T-helper 17 cell (primary cell): Measurements from ENCODE around the gene TMTC1. TPM values are rescaled to one million over a fixed set of nuclear protein-coding genes. Genes with fewer than 3 reads are reported as not detected.
A peak's percentile ranks its signal among the peaks of the same experiment; 100 is the strongest.
"Not testable (repeated sequence)": the region's sequence is repeated elsewhere in the genome, so short reads cannot be mapped to it uniquely, and the experiment has no call there.

Experiments used
- ATAC-seq: fragments of 150-1000 bp; cut with Tn5 transposase; 2 replicates; pipeline ENCODE4 v1.10.0; 2021; ENCODE audit warnings: mild to moderate bottlenecking, moderate library complexity
- DNase-seq, 3 donors: peaks; one replicate each; pipeline versions ENCODE4 v3.0.0 to v3.0.0-alpha.2; 2020 to 2021
- H3K9me3 ChIP-seq: one replicate; pipeline ENCODE4 v1.7.0; 2013; ENCODE audit warnings: low read length, mild to moderate bottlenecking; ENCODE audit not compliant: control insufficient read depth, poor library complexity, severe bottlenecking
- H3K27ac Mint-ChIP-seq: one replicate; pipeline ENCODE4 v1.8.0; 2022; ENCODE audit warnings: mild to moderate bottlenecking, moderate library complexity, mixed read lengths
- H3K27me3 Mint-ChIP-seq: one replicate; pipeline ENCODE4 v1.8.0; 2022; ENCODE audit warnings: mixed read lengths
- H3K36me3 Mint-ChIP-seq: one replicate; pipeline ENCODE4 v1.8.0; 2022; ENCODE audit warnings: low read depth, mixed read lengths
- H3K4me1 Mint-ChIP-seq: one replicate; pipeline ENCODE4 v1.8.0; 2022; ENCODE audit warnings: mild to moderate bottlenecking, mixed read lengths
- H3K4me3 Mint-ChIP-seq: one replicate; pipeline ENCODE4 v1.8.0; 2022; ENCODE audit warnings: mild to moderate bottlenecking, moderate library complexity, mixed read lengths
- total RNA-seq, 4 donors: library from RNA in 2 of 4; stranded (reverse) in 2 of 4; gene quantifications; one replicate each; pipeline ENCODE4 v1.2.3 and lab custom pipeline; 2022 to 2026

The TMTC1 gene
- total RNA-seq, 2 donors from 2014 or later, result 0.40 TPM; not detected in 1

DNA sequence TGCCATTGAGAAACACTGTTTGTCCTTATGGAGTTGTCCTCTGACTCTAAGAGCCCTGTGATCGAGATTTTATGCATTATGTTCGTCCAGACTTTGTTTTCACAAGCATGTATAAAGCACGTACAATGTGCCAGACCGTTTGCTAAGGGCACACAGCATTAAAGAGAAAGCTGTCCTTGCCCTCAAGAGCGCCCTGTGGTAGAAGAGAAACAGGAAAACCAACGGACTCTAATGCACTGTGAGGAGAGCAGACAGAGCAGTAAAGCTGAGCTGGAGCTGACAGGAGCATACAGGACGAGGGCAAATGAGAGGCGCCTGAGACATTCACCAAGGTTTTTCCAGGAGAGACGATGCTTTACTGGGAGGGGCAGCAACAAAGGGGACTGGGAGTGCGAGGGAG, 220.1 kb downstream of the TMTC1 start:
- DNase-seq (no peak), ATAC-seq (no peak)
- Mint-ChIP-seq H3K27ac (no peak overlapping the region), H3K4me3 (no peak overlapping the region), H3K27me3 (peaks cover 49% of the 10 kb centered on the region), H3K4me1 (peaks cover 8% of the 10 kb centered on the region), H3K36me3 (peaks cover 5% of the 10 kb centered on the region)
- H3K9me3 ChIP-seq, result no peaks in the 10 kb centered on the region

- DNase-seq, result no peak
Observed at GRCh38 chr12:29563071-29563470, 220.7 kb downstream of the TMTC1 start.

DNA sequence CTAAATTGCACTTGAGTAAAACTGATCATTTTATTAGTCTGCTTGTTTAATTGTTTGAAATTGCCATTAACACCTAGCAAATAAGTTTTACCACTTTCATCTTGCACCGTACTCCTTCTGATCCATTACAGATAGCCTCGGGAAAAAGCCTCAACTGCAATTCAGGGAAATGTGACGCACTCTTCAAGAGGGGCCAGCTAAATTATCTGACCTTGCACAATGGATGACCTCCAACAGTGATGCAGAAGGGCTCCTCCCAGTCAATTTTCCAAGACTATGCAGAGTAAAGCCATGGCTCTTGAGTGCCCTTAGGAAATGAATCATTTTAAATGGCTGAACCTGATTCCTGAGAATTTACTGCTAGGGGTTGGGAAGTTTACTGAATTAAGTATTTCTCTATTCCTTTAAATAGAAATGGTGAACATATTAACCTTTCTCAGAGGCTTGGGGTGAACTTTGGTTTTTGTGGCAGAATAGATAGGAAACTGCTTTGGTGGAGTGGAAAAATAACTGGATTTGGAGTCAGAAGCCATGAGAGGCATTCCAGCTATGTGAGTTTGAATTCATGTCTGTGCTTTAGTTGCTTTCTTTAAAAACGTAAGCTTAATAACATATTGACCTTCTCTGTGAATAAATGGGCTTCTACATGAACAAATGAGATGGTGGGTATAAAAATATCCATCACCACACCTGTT, 221.5 kb downstream of the TMTC1 start:
- ATAC-seq (no peak), DNase-seq (no peak)
- no peak overlapping the region for H3K4me3 Mint-ChIP-seq
- H3K27ac Mint-ChIP-seq, result no peak overlapping the region
- peaks cover 8% of the 10 kb centered on the region for H3K4me1 Mint-ChIP-seq
- H3K36me3 Mint-ChIP-seq, result peaks cover 7% of the 10 kb centered on the region
- H3K27me3 Mint-ChIP-seq, result peaks cover 60% of the 10 kb centered on the region
- no peaks in the 10 kb centered on the region for H3K9me3 ChIP-seq

More at GRCh38 chr12:29563071-29563470, 220.7 kb downstream of the TMTC1 start:
- H3K27me3 Mint-ChIP-seq, result peaks cover 54% of the 10 kb centered on the region
- no peak for ATAC-seq
- H3K36me3 Mint-ChIP-seq, result peaks cover 5% of the 10 kb centered on the region
- H3K27ac Mint-ChIP-seq, result no peak overlapping the region
- H3K4me1 Mint-ChIP-seq, result peaks cover 8% of the 10 kb centered on the region
- no peak overlapping the region for H3K4me3 Mint-ChIP-seq
- H3K9me3 ChIP-seq, result no peaks in the 10 kb centered on the region

GRCh38 chr12:29561664-29562071, 222.1 kb downstream of the TMTC1 start:
- Mint-ChIP-seq H3K27me3 (peaks cover 56% of the 10 kb centered on the region), H3K36me3 (peaks cover 7% of the 10 kb centered on the region), H3K27ac (no peak overlapping the region), H3K4me3 (no peak overlapping the region), H3K4me1 (peaks cover 8% of the 10 kb centered on the region)
- no peaks in the 10 kb centered on the region for H3K9me3 ChIP-seq
- no peak for ATAC-seq
- no peak for DNase-seq

DNA sequence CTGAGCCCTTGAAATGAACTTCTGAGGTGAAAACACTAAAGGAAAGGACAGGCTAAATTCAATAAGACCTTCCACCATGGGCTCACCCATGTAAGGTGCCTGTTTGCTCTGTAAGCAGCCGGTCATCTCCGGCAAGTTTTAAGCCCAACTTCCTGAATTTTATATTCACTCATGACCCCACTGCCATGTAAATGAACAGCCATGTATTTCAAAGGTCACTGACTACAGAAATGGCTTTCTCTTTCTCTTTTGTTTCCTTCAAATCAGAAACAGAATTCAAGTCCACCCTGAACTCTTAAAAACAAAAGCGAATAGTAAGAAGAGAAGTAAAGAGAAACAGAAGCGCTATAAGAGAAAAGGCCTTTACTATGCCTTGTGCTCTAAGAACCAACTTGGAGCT, 224.5 kb downstream of the TMTC1 start:
- H3K9me3 ChIP-seq, result no peaks in the 10 kb centered on the region
- Mint-ChIP-seq H3K27me3 (peaks cover 39% of the 10 kb centered on the region), H3K4me1 (peaks cover 6% of the 10 kb centered on the region), H3K4me3 (no peak overlapping the region), H3K27ac (no peak overlapping the region), H3K36me3 (peaks cover 3% of the 10 kb centered on the region)
- DNase-seq, result no peak
- no peak for ATAC-seq

DNA sequence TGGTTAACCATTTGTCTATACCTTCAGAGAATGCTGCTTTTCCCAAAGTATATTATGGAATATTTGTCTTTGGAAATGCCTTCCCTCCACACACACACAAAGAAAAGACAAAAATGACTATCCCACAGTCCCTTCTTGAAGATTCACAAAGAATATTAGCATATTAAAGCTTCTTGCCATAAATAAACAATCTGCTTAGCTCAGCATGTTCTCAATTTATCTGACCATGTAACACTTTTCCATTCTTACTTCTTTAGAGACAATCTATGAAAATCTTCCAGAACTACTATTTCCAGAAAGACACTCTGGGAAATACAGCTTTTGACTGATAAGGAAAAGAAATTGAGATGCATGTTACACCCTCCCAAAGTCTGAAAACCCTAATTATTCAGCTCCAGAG, 227.4 kb downstream of the TMTC1 start:
- no peak overlapping the region for H3K4me3 Mint-ChIP-seq
- H3K9me3 ChIP-seq, result no peaks in the 10 kb centered on the region
- DNase-seq, result no peak
- no peak for ATAC-seq
- no peaks in the 10 kb centered on the region for H3K4me1 Mint-ChIP-seq
- peaks cover 16% of the 10 kb centered on the region for H3K27me3 Mint-ChIP-seq
- no peak overlapping the region for H3K27ac Mint-ChIP-seq
- H3K36me3 Mint-ChIP-seq, result peaks cover 2% of the 10 kb centered on the region

DNA sequence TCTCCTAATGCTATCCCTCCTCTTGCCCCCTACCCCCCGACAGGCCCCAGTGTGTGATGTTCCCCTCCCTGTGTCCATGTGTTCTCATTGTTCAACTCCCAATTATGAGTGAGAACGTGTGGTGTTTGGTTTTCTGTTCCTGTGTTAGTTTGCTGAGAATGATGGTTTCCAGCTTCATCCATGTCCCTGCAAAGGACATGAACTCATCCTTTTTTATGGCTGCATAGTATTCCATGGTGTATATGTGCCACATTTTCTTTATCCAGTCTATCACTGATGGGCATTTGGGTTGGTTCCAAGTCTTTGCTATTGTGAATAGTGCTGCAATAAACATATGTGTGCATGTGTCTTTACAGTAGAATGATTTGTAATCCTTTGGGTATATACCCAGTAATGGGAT, 228.3 kb downstream of the TMTC1 start:
- not testable (repeated sequence) for H3K36me3 Mint-ChIP-seq, H3K9me3 ChIP-seq, H3K27ac Mint-ChIP-seq, H3K4me3 Mint-ChIP-seq, H3K4me1 Mint-ChIP-seq, ATAC-seq, DNase-seq
- H3K27me3 Mint-ChIP-seq, result peaks cover 16% of the 10 kb centered on the region

GRCh38 chr12:29552994-29553748, 230.6 kb downstream of the TMTC1 start:
- no peak overlapping the region for H3K4me3 Mint-ChIP-seq
- H3K4me1 Mint-ChIP-seq, result no peaks in the 10 kb centered on the region
- ATAC-seq (no peak), DNase-seq (no peak)
- no peak overlapping the region for H3K27ac Mint-ChIP-seq
- H3K36me3 Mint-ChIP-seq, result peaks cover 2% of the 10 kb centered on the region
- H3K9me3 ChIP-seq, result no peaks in the 10 kb centered on the region
- peaks cover 7% of the 10 kb centered on the region for H3K27me3 Mint-ChIP-seq

GRCh38 chr12:29552324-29552927, 231.3 kb downstream of the TMTC1 start:
- Mint-ChIP-seq H3K27ac (no peak overlapping the region), H3K4me3 (no peak overlapping the region), H3K36me3 (no peaks in the 10 kb centered on the region), H3K27me3 (peaks cover 6% of the 10 kb centered on the region), H3K4me1 (no peaks in the 10 kb centered on the region)
- peak; percentile 25 to 50 (median 33) for DNase-seq
- no peaks in the 10 kb centered on the region for H3K9me3 ChIP-seq
- ATAC-seq, result peak; percentile 80

DNA sequence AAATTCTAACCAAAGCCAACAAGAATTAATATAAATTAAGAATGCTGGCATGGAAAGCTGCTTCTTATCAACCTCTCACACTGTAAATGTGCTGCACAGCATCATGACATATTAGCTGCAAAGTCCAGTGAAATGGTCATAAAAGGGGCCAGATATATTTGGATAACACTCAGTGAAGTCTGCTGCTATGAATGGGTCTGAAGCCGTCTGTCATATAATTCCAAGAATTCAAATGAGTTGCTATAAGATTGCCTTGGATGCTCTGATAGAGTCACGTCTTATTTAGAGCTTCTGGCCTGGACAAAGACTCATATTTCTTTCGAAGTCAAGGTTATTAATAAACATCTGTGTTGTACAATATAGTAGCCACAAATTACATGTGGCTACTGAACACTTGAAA, 231.9 kb downstream of the TMTC1 start:
- Mint-ChIP-seq H3K27me3 (peaks cover 12% of the 10 kb centered on the region), H3K4me1 (no peaks in the 10 kb centered on the region), H3K27ac (no peak overlapping the region), H3K4me3 (no peak overlapping the region), H3K36me3 (no peaks in the 10 kb centered on the region)
- ATAC-seq, result no peak
- H3K9me3 ChIP-seq, result no peaks in the 10 kb centered on the region
- DNase-seq, result no peak

DNA sequence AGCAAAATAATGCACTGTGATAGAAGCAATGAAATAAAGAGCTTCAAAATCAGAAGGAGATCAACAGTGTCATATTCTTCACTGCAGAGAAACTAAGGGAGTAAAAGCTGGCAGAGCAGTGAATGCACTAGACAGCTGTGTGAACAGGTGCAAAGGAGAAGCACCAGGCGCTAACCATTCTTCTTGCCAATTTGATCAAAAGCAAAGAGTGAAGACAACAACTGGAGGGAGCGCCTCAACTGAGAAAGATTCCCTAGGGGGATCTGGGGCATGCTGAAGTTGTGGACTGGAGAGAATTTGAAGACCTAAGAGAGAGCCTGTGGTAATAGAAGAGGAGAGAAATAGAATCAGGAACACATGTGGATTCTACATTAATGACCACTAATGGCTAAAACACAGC, 235.9 kb downstream of the TMTC1 start:
- H3K9me3 ChIP-seq, result no peaks in the 10 kb centered on the region
- Mint-ChIP-seq H3K4me1 (no peaks in the 10 kb centered on the region), H3K27ac (no peak overlapping the region), H3K4me3 (no peak overlapping the region), H3K27me3 (peaks cover 29% of the 10 kb centered on the region), H3K36me3 (no peaks in the 10 kb centered on the region)
- DNase-seq, result no peak
- ATAC-seq, result no peak

DNA sequence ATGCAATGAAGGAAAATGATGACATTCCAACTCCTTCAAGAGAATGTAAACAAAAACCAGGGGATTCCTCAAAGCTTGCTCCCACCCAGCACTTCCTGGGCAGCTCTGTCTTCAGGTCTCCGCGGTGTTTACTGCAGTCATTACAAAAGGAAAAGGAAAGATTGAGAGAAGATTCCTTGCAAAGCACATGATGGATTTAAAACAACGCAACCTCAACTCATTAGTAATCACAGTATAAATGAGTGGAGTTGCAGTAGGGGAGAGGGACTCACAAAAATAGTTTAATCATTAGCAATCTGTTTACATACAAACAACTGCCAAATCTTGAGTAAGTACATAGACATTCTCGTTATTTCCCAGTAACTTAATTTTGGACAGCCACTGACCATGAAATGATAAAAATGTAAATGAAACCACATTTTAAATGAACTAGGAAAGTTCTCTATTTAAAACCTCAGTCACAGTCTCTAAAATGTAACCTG, 236.6 kb downstream of the TMTC1 start:
- ATAC-seq (no peak), DNase-seq (no peak)
- H3K27me3 Mint-ChIP-seq, result peaks cover 36% of the 10 kb centered on the region
- no peaks in the 10 kb centered on the region for H3K36me3 Mint-ChIP-seq
- no peak overlapping the region for H3K4me3 Mint-ChIP-seq
- no peak overlapping the region for H3K27ac Mint-ChIP-seq
- no peaks in the 10 kb centered on the region for H3K4me1 Mint-ChIP-seq
- no peaks in the 10 kb centered on the region for H3K9me3 ChIP-seq

DNA sequence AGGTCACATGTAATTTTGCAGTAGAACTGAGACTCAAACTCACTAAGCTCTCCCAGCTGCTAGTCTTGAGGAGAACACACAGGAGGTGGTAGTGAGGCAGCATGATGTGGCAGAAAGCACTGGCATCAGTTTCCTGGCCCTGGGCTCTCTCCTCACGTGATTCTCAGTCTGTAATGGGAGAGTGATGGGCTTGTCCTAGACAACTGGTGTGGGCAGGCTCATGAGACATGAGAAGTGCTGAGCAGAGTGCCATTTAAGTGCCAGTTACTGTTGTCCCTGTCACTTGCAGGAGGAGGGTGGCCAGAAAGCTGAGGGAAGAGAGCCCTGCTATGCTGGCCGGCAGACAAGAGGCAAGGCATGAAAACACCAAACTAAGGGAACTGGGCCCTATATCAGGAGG, 237.7 kb downstream of the TMTC1 start:
- Mint-ChIP-seq H3K4me3 (no peak overlapping the region), H3K36me3 (no peaks in the 10 kb centered on the region), H3K27ac (no peak overlapping the region), H3K4me1 (no peaks in the 10 kb centered on the region), H3K27me3 (peaks cover 43% of the 10 kb centered on the region)
- ATAC-seq (no peak), DNase-seq (no peak)
- H3K9me3 ChIP-seq, result no peaks in the 10 kb centered on the region
